ENCODE measurements around the gene TRERF1.

TRERF1 gene

GRCh38 chr6:42394151-42394550, 57.6 kb downstream of the TRERF1 start:
- no peak for DNase-seq

- no peak for DNase-seq
These were observed 58.4 kb downstream of the TRERF1 start for GRCh38 chr6:42393339-42393738.

GRCh38 chr6:42392833-42393232, 58.9 kb downstream of the TRERF1 start:
- no peak for DNase-seq

- no peak for DNase-seq
These were observed 60.3 kb downstream of the TRERF1 start for GRCh38 chr6:42391441-42391840.

- DNase-seq, result no peak
These were observed 61.3 kb downstream of the TRERF1 start for GRCh38 chr6:42390228-42390934.

GRCh38 chr6:42389736-42390135, 62.0 kb downstream of the TRERF1 start:
- DNase-seq, result no peak

- no peak for DNase-seq
These were observed 63.7 kb downstream of the TRERF1 start for GRCh38 chr6:42388046-42388445.

GRCh38 chr6:42387336-42387735, 64.4 kb downstream of the TRERF1 start:
- no peak for DNase-seq

- DNase-seq, result no peak
These were observed 66.4 kb downstream of the TRERF1 start for GRCh38 chr6:42385339-42385738.

- DNase-seq, result no peak
These were observed 68.1 kb downstream of the TRERF1 start for GRCh38 chr6:42383421-42384205.

GRCh38 chr6:42381850-42382249, 69.9 kb downstream of the TRERF1 start:
- no peak for DNase-seq

GRCh38 chr6:42380228-42380979, 71.3 kb downstream of the TRERF1 start:
- no peak for DNase-seq

- DNase-seq, result no peak
These were observed 73.2 kb downstream of the TRERF1 start for GRCh38 chr6:42378536-42378935.

- no peak for DNase-seq
These were observed 73.6 kb downstream of the TRERF1 start for GRCh38 chr6:42378125-42378524.

- DNase-seq, result no peak
These were observed 76.6 kb downstream of the TRERF1 start for GRCh38 chr6:42375007-42375635.

GRCh38 chr6:42374018-42374669, 77.6 kb downstream of the TRERF1 start:
- no peak for DNase-seq

GRCh38 chr6:42372699-42373098, 79.0 kb downstream of the TRERF1 start:
- DNase-seq, result no peak

GRCh38 chr6:42370323-42370985, 81.3 kb downstream of the TRERF1 start:
- no peak for DNase-seq

- DNase-seq, result no peak
These were observed 82.2 kb downstream of the TRERF1 start for GRCh38 chr6:42369568-42369967.

- no peak for DNase-seq
These were observed 83.5 kb downstream of the TRERF1 start for GRCh38 chr6:42368181-42368580.

- DNase-seq, result no peak
These were observed 84.2 kb downstream of the TRERF1 start for GRCh38 chr6:42367353-42368011.

- no peak for DNase-seq
These were observed 84.8 kb downstream of the TRERF1 start for GRCh38 chr6:42366999-42367352.
